T-helper 1 cell treated with Interleukin-12 subunit alpha and Interleukin-12 subunit beta and Interleukin-4 antibody, amounts not matched to agents 30 μg/mL and 1 μg/mL, for 36 hours (primary cell): ENCODE measurements around the gene KLHL21.
"Not testable (repeated sequence)": the region's sequence is repeated elsewhere in the genome, so short reads cannot be mapped to it uniquely, and the experiment has no call there.

Experiments used
- H3K27ac Mint-ChIP-seq: one replicate; pipeline ENCODE4 v1.8.0; 2021; ENCODE audit warnings: mild to moderate bottlenecking, mixed read lengths
- H3K27me3 Mint-ChIP-seq: one replicate; pipeline ENCODE4 v1.8.0; 2021; ENCODE audit warnings: low read depth, mixed read lengths
- H3K36me3 Mint-ChIP-seq: one replicate; pipeline ENCODE4 v1.8.0; 2021; ENCODE audit warnings: low read depth, mixed read lengths
- H3K4me1 Mint-ChIP-seq: one replicate; pipeline ENCODE4 v1.8.0; 2021; ENCODE audit warnings: low read depth, mixed read lengths
- H3K4me3 Mint-ChIP-seq: one replicate; pipeline ENCODE4 v1.8.0; 2021; ENCODE audit warnings: mild to moderate bottlenecking, moderate library complexity, mixed read lengths
- H3K9me3 Mint-ChIP-seq: one replicate; pipeline ENCODE4 v1.8.0; 2021; ENCODE audit warnings: mixed read lengths

The KLHL21 gene

GRCh38 chr1:6614929-6615785 is 12.5 kb upstream of the KLHL21 start:
- H3K27ac Mint-ChIP-seq: peak overlapping the region; percentile 64
- no peaks in the 10 kb centered on the region for H3K27me3 Mint-ChIP-seq
- H3K4me3 Mint-ChIP-seq: peak overlapping the region; percentile 83
- peaks cover 17% of the 10 kb centered on the region for H3K4me1 Mint-ChIP-seq
- peaks cover 13% of the 10 kb centered on the region for H3K36me3 Mint-ChIP-seq
- H3K9me3 Mint-ChIP-seq: no peaks in the 10 kb centered on the region

DNA sequence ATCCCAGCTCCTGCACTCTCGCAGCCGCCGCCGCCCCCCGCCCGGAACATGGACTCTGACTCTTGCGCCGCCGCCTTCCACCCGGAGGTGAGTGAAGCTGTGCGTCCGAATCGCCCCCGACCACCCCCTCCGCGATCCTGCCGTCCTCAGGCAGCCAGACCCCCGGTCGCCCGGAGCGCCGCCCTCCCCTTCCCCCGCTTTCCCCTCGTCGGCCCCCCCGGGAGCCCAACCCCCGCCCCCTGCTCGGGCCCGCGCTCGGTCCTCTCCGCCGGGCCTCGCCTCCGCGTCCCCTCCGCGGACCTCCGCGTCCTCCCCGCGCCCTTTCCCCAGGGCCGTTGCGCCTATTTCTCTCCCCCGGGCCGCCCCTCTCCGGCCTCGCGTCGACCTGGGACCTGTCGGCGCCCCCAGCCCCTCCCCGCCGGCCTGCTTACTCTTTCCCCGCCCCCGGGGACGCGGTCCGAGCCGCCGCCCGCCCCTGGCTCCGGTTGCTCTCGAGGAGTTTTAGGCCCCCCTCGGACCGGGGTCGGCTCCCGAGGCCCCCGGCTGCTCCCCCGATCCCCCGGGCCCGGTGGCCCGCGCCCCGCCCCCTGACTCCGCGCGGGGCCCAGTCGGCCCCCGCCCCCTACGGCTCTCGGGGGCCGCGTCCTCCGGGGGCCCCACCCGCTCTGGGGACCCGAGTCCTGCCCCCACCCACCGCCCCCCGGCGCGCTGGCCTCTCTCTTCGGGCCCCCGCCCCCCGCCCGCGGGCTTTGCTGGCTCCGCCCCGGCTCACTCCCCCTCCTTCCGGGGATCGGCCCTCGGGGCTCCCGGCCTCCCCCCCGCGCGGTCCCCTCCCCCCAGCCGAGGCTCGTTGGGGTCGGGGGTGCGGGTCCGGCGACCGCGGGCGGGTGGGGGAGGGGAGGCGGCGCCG is 11.6 kb upstream of the KLHL21 start:
- peak overlapping the region; percentile 42 for H3K4me3 Mint-ChIP-seq
- H3K36me3 Mint-ChIP-seq: peaks cover 10% of the 10 kb centered on the region
- H3K27me3 Mint-ChIP-seq: no peaks in the 10 kb centered on the region
- H3K4me1 Mint-ChIP-seq: peaks cover 17% of the 10 kb centered on the region
- H3K9me3 Mint-ChIP-seq: no peaks in the 10 kb centered on the region
- H3K27ac Mint-ChIP-seq: no peak overlapping the region

GRCh38 chr1:6613361-6614018 is 10.8 kb upstream of the KLHL21 start, which contains the start of gene PHF13:
TSS of gene PHF13 (plus strand) at chr1:6613731. CDS start at chr1:6614067, 336 bp downstream.
- Mint-ChIP-seq H3K27ac (peak within 1 kb of the TSS; percentile 82), H3K36me3 (peaks cover 10% of the 10 kb centered on the region), H3K4me1 (peaks cover 17% of the 10 kb centered on the region), H3K4me3 (peak within 1 kb of the TSS; percentile 90), H3K27me3 (no peaks in the 10 kb centered on the region), H3K9me3 (no peaks in the 10 kb centered on the region)

GRCh38 chr1:6612641-6613360 is 10.1 kb upstream of the KLHL21 start:
- Mint-ChIP-seq H3K4me3 (peak overlapping the region; percentile 90), H3K27ac (peak overlapping the region; percentile 82), H3K27me3 (peaks cover 2% of the 10 kb centered on the region), H3K9me3 (no peaks in the 10 kb centered on the region), H3K4me1 (peaks cover 17% of the 10 kb centered on the region), H3K36me3 (peaks cover 10% of the 10 kb centered on the region)

GRCh38 chr1:6603915-6604558 is 1.4 kb upstream of the KLHL21 start:
- peaks cover 5% of the 10 kb centered on the region for H3K27me3 Mint-ChIP-seq

GRCh38 chr1:6603238-6603914 is 707 bp upstream of the KLHL21 start:
- peaks cover 18% of the 10 kb centered on the region for H3K4me1 Mint-ChIP-seq
- no peaks in the 10 kb centered on the region for H3K9me3 Mint-ChIP-seq
- peaks cover 5% of the 10 kb centered on the region for H3K27me3 Mint-ChIP-seq
- peaks cover 10% of the 10 kb centered on the region for H3K36me3 Mint-ChIP-seq
- peak overlapping the region; percentile 78 for H3K4me3 Mint-ChIP-seq
- peak overlapping the region; percentile 95 for H3K27ac Mint-ChIP-seq

More at GRCh38 chr1:6603915-6604558, 1.4 kb upstream of the KLHL21 start:
- Mint-ChIP-seq H3K27ac (peak overlapping the region; percentile 95), H3K9me3 (no peaks in the 10 kb centered on the region), H3K4me1 (peaks cover 18% of the 10 kb centered on the region), H3K36me3 (peaks cover 10% of the 10 kb centered on the region), H3K4me3 (peak overlapping the region; percentile 78)

- H3K4me3 Mint-ChIP-seq: peak overlapping the region; percentile 100
- H3K27me3 Mint-ChIP-seq: no peaks in the 10 kb centered on the region
- H3K4me1 Mint-ChIP-seq: peaks cover 18% of the 10 kb centered on the region
- no peaks in the 10 kb centered on the region for H3K9me3 Mint-ChIP-seq
- peak overlapping the region; percentile 99 for H3K27ac Mint-ChIP-seq
- H3K36me3 Mint-ChIP-seq: peaks cover 12% of the 10 kb centered on the region
These were observed 573 bp downstream of the KLHL21 start for GRCh38 chr1:6601923-6602668.

DNA sequence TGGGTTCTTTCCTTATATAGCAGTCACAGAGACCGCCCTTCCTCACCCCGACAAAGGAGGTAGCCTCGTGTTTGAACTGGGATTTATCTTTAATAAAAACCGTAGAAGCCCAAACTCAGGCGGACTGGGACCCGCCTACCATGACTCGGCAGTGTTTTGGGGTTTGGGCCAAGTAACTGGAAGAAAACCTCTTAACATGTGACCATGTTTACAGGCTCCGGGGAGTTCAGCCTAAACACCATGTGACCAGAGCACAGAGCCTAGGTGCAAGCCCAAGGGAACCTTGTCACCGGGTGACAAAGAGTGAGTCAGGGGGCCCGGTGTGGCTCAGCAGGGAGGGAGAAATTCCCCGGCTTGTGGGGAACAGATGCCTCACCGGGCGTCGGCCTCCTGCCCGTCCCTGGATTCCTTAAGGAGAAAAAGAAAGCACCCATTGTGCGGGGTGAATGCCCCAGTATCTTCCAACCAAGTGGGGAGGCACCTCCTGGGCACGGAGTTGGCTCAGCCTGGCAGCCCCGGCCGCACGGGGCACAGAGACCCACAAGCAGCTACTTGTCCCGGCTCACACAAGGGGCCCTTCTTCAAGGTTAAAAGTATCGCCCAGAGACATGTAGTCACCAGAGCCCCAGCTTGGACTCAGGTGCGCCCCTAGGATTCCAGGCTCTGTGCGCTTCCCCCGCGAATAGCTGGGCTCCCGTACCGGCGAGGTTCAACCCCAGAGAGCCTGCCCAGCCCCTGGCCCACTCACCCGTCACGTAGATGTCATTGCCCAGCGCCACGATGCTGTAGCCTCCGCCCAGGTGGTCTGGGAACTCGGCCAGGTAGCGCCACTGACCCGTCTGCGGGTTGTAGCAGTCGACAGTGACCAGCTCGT is 1.4 kb downstream of the KLHL21 start:
- Mint-ChIP-seq H3K27me3 (no peaks in the 10 kb centered on the region), H3K27ac (peak overlapping the region; percentile 99), H3K9me3 (no peaks in the 10 kb centered on the region), H3K4me3 (peak overlapping the region; percentile 100), H3K4me1 (peaks cover 18% of the 10 kb centered on the region), H3K36me3 (peaks cover 16% of the 10 kb centered on the region)

- Mint-ChIP-seq H3K36me3 (peaks cover 23% of the 10 kb centered on the region), H3K9me3 (no peaks in the 10 kb centered on the region), H3K4me3 (peak overlapping the region; percentile 100), H3K4me1 (peaks cover 18% of the 10 kb centered on the region), H3K27ac (peak overlapping the region; percentile 99), H3K27me3 (no peaks in the 10 kb centered on the region)
These were observed 2.1 kb downstream of the KLHL21 start for GRCh38 chr1:6600410-6601048.

GRCh38 chr1:6599991-6600390 is 2.7 kb downstream of the KLHL21 start:
- H3K27ac Mint-ChIP-seq: peak overlapping the region; percentile 99
- not testable (repeated sequence) for H3K27me3 Mint-ChIP-seq, H3K9me3 Mint-ChIP-seq
- peak overlapping the region; percentile 100 for H3K4me3 Mint-ChIP-seq
- H3K36me3 Mint-ChIP-seq: peaks cover 25% of the 10 kb centered on the region
- peaks cover 18% of the 10 kb centered on the region for H3K4me1 Mint-ChIP-seq

GRCh38 chr1:6599141-6599975 is 3.3 kb downstream of the KLHL21 start:
- Mint-ChIP-seq H3K4me1 (peaks cover 18% of the 10 kb centered on the region), H3K9me3 (no peaks in the 10 kb centered on the region), H3K27ac (peak overlapping the region; percentile 83), H3K36me3 (peaks cover 25% of the 10 kb centered on the region), H3K4me3 (peak overlapping the region; percentile 100), H3K27me3 (no peaks in the 10 kb centered on the region)
